ENCODE results near the gene SCYGR3. TPM values are rescaled to one million over a fixed set of nuclear protein-coding genes. Genes with fewer than 3 reads are reported as not detected.

Gene SCYGR3
- total RNA-seq, 1 experiment from 2014 or later = not detected

DNA sequence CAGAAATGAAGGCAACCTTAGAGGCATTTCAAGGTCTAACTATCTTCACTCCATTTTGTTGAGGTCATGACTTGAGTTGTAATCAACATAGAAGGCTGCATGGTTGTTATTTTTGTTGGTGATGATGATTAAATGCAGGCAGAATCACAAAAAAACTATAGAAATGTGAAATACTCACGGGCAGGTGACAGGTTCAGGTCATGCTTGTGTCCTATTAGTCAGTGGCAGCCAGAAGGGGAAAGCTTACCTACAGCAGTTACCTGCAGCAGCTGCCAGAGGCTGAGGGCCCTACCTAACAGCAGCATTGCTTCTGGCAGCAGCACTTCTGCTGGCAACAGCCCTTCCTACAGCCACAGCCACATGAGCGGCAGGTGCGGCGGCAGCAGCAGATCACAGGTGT is 394 bp downstream of the SCYGR3 start:
- ATAC-seq = no peak
- H3K9ac ChIP-seq (ENCODE audit: low read length) = no peak overlapping the region
- ChIA-PET CTCF (no interaction called here), POLR2A (ENCODE audit: unreplicated experiment) (no interaction called here)
- intact Hi-C loops (cut with micrococcal nuclease) = no loop called here
- H3K4me1 ChIP-seq (ENCODE audit: insufficient read depth, low read length) = no peaks in the 10 kb centered on the region
- no peak overlapping the region for H2AFZ ChIP-seq (ENCODE audit: low read length)
- no TSS peak for BruUV-seq (replicated peaks)
- H3K4me2 ChIP-seq (ENCODE audit: low read length) = no peak overlapping the region
- H3K36me3 ChIP-seq (ENCODE audit: low read depth, low read length) = no peaks in the 10 kb centered on the region
- 0 out of 2 replicates have a peak, but pooled peaks cover 2% of the 10 kb centered on the region for H3K9me2 ChIP-seq (replicated peaks; ENCODE audit: low read length)
- no peaks in the 10 kb centered on the region for H4K20me1 ChIP-seq (ENCODE audit: low read length)
- H3K27me3 ChIP-seq (ENCODE audit: low read length) = no peaks in the 10 kb centered on the region
- H3F3A ChIP-seq (ENCODE audit: low read length, unreplicated experiment) = no peaks in the 10 kb centered on the region
- no peaks in the 10 kb centered on the region for H3K79me2 ChIP-seq (ENCODE audit: low read length)
- H3K9me3 ChIP-seq (ENCODE audit: low read length) = no peaks in the 10 kb centered on the region
- no peak overlapping the region for H3K27ac ChIP-seq (ENCODE audit: low read length)
- TF ChIP-seq, protein P1, sequence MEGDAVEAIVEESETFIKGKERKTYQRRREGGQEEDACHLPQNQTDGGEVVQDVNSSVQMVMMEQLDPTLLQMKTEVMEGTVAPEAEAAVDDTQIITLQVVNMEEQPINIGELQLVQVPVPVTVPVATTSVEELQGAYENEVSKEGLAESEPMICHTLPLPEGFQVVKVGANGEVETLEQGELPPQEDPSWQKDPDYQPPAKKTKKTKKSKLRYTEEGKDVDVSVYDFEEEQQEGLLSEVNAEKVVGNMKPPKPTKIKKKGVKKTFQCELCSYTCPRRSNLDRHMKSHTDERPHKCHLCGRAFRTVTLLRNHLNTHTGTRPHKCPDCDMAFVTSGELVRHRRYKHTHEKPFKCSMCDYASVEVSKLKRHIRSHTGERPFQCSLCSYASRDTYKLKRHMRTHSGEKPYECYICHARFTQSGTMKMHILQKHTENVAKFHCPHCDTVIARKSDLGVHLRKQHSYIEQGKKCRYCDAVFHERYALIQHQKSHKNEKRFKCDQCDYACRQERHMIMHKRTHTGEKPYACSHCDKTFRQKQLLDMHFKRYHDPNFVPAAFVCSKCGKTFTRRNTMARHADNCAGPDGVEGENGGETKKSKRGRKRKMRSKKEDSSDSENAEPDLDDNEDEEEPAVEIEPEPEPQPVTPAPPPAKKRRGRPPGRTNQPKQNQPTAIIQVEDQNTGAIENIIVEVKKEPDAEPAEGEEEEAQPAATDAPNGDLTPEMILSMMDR (conservative IDR thresholded peaks at IDR 0.05; ENCODE audit: low read depth, low read length) = no peak
- TF ChIP-seq EZH2 (IDR thresholded peaks at IDR 0.05; ENCODE audit: low read length, unreplicated experiment) (no peak), EZH2phosphoT487 (IDR thresholded peaks at IDR 0.05; ENCODE audit: borderline replicate concordance, low read length) (no peak)
- no peak overlapping the region for H3K4me3 ChIP-seq (ENCODE audit: low read length)
- DNase-seq = no peak

DNA sequence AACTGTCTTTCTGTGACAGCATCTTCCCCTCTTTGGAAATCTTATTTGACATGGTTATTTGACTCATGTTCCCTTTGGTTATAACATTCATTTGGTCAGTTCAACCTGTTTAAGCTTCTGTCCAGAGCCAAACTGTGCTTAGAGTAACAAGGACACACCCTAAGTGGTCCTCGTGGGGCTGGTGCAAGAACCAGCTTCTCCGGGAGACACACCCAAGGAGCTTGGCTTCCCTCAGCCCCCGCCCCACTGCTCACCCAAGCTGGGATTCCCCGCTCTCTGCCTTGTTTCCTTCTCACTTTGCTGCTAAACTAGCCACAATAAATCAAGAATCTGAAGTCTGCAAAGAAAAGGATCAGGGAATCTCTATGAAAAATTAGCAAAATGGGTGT is 1.4 kb downstream of the SCYGR3 start:
- intact Hi-C loops (cut with micrococcal nuclease) = no loop called here

DNA sequence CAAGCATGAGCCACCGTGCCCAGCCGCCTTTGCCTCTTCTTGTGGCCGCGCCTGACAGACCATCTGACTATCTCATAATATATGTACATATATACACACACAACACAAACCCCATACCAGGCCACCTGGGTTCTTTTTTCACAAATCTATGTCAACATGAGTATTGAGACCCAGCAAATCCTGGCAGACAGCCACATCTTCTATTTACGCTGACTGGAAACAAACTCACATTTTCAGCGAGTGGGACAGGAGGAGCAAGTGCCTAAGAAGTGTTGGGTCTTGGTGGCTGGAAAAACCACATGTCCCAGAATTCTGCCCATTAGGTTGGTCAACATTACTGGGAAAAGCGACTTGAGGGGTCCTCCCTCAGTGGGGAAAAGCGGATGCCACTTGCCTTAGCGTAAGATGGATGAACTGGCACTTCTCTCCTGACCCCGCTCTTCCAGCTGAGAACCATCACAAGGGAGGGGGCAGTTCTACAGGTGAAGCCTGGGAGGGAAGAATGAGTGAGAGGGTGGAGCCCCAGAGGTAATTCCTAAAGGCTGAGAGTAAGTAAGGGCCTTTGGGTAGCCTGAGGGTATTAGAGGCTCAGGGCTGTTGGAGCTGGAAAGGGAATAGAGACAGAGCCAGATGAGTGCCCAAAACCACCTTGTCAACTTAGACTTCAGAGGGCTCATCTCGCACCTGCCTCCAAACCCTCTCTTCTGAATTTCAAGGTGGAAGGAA is 1.9 kb downstream of the SCYGR3 start:
- no TSS peak for BruUV-seq (replicated peaks)
- Histone ChIP-seq H3K4me3 (ENCODE audit: low read length) (no peak overlapping the region), H3K27me3 (ENCODE audit: low read length) (no peaks in the 10 kb centered on the region), H3K27ac (ENCODE audit: low read length) (no peak overlapping the region), H3K9me2 (replicated peaks; ENCODE audit: low read length) (0 out of 2 replicates have a peak, but pooled peaks cover 2% of the 10 kb centered on the region), H3F3A (ENCODE audit: low read length, unreplicated experiment) (no peaks in the 10 kb centered on the region), H3K79me2 (ENCODE audit: low read length) (no peaks in the 10 kb centered on the region), H3K4me1 (ENCODE audit: insufficient read depth, low read length) (no peaks in the 10 kb centered on the region), H2AFZ (ENCODE audit: low read length) (no peak overlapping the region), H3K36me3 (ENCODE audit: low read depth, low read length) (no peaks in the 10 kb centered on the region), H3K4me2 (ENCODE audit: low read length) (no peak overlapping the region), H4K20me1 (ENCODE audit: low read length) (no peaks in the 10 kb centered on the region), H3K9ac (ENCODE audit: low read length) (no peak overlapping the region), H3K9me3 (ENCODE audit: low read length) (no peaks in the 10 kb centered on the region)
- no peak for TF ChIP-seq EZH2phosphoT487 (IDR thresholded peaks at IDR 0.05; ENCODE audit: borderline replicate concordance, low read length)
- TF ChIP-seq EZH2 (IDR thresholded peaks at IDR 0.05; ENCODE audit: low read length, unreplicated experiment) = no peak
- TF ChIP-seq, protein P1 (conservative IDR thresholded peaks at IDR 0.05; ENCODE audit: low read depth, low read length) = no peak
- DNase-seq = no peak
- POLR2A ChIA-PET (ENCODE audit: unreplicated experiment) = no interaction called here
- CTCF ChIA-PET = no interaction called here
- no peak for ATAC-seq
- intact Hi-C loops (cut with micrococcal nuclease) = no loop called here

More for the DNA sequence above, 1.4 kb downstream of the SCYGR3 start:
- H3K9me2 ChIP-seq (replicated peaks; ENCODE audit: low read length) = 0 out of 2 replicates have a peak, but pooled peaks cover 2% of the 10 kb centered on the region
- no peak overlapping the region for H3K4me2 ChIP-seq (ENCODE audit: low read length)
- ATAC-seq (no peak), DNase-seq (no peak)
- no peaks in the 10 kb centered on the region for H3K36me3 ChIP-seq (ENCODE audit: low read depth, low read length)
- ChIA-PET POLR2A (ENCODE audit: unreplicated experiment) (no interaction called here), CTCF (no interaction called here)
- no peaks in the 10 kb centered on the region for H3K9me3 ChIP-seq (ENCODE audit: low read length)
- H3K79me2 ChIP-seq (ENCODE audit: low read length) = no peaks in the 10 kb centered on the region
- no peak overlapping the region for H3K4me3 ChIP-seq (ENCODE audit: low read length)
- no peak overlapping the region for H3K27ac ChIP-seq (ENCODE audit: low read length)
- no peak overlapping the region for H2AFZ ChIP-seq (ENCODE audit: low read length)
- no peak overlapping the region for H3K9ac ChIP-seq (ENCODE audit: low read length)
- no peaks in the 10 kb centered on the region for H3K27me3 ChIP-seq (ENCODE audit: low read length)
- H4K20me1 ChIP-seq (ENCODE audit: low read length) = no peaks in the 10 kb centered on the region
- BruUV-seq (replicated peaks) = no TSS peak
- TF ChIP-seq EZH2phosphoT487 (IDR thresholded peaks at IDR 0.05; ENCODE audit: borderline replicate concordance, low read length) (no peak), EZH2 (IDR thresholded peaks at IDR 0.05; ENCODE audit: low read length, unreplicated experiment) (no peak)
- no peaks in the 10 kb centered on the region for H3F3A ChIP-seq (ENCODE audit: low read length, unreplicated experiment)
- no peaks in the 10 kb centered on the region for H3K4me1 ChIP-seq (ENCODE audit: insufficient read depth, low read length)

Data from PC-3 (cell line).